PC-9 (cell line): Measurements from ENCODE around the gene ZBTB48.

Experiments
- CTCF ChIP-seq: fragments of 200-600 bp; sonication (generic); conservative IDR thresholded peaks from 2 replicates; pipeline ENCODE4 v1.6.1; 2017; ENCODE audit warnings: mixed run types, antibody characterized with exemption, mild to moderate bottlenecking, moderate library complexity
- EZH2 ChIP-seq: fragments of 200-600 bp; sonication (generic); IDR thresholded peaks from 2 replicates; pipeline ENCODE4 v1.8.0; 2017; ENCODE audit warnings: antibody characterized with exemption, low read depth

DNA sequence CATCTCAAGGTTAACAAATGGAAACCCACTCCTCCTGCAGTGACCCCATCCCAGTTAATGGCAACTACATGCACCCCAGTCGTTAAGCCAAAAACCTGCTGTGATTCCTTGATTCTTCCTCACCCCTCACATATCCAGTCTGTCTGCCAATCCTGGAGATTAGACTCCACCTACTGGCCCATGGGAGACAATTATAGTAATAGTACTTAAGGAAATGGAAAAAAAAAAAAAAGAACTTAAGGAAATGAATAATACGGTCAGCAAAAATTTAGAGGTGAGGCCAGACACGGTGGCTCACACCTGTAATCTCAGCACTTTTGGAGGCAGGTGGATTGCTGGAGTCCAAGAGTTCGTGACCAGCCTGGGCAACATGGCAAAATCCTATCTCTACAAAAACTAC, 32.5 kb upstream of the ZBTB48 start:
- no peak for TF ChIP-seq CTCF
- no peak for TF ChIP-seq EZH2
